NAMALWA (cell line): ENCODE results near the gene ABAT.

Experiments
- DNase-seq: peaks from one replicate; pipeline ENCODE4 v3.0.0-alpha.2; 2015; ENCODE audit warnings: low spot score

ABAT gene

DNA sequence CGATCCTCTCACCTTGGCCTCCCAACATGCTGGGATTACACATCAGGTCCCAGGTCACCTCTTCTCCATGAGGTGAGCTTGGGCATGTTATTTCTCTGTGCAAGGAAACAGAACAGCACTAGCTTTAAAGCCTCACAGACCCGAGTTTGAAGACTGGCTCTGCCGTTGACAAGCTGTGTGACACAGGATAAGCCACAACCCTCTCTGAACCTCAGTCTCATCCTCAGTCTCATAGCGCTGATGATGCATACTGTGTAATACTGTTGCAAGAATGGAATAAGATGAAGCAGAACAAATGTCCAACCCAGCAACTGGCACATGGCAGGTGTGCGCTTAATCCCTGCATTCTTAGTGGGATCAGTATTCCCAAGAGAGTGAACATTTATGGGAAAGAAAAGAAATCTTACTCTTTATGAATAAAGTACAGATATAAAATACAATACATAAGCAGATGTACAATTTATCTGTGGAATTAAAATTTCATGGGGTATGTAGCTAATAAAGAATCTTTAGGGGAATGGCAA is 43.5 kb downstream of the ABAT start:
- no peak for DNase-seq

DNA sequence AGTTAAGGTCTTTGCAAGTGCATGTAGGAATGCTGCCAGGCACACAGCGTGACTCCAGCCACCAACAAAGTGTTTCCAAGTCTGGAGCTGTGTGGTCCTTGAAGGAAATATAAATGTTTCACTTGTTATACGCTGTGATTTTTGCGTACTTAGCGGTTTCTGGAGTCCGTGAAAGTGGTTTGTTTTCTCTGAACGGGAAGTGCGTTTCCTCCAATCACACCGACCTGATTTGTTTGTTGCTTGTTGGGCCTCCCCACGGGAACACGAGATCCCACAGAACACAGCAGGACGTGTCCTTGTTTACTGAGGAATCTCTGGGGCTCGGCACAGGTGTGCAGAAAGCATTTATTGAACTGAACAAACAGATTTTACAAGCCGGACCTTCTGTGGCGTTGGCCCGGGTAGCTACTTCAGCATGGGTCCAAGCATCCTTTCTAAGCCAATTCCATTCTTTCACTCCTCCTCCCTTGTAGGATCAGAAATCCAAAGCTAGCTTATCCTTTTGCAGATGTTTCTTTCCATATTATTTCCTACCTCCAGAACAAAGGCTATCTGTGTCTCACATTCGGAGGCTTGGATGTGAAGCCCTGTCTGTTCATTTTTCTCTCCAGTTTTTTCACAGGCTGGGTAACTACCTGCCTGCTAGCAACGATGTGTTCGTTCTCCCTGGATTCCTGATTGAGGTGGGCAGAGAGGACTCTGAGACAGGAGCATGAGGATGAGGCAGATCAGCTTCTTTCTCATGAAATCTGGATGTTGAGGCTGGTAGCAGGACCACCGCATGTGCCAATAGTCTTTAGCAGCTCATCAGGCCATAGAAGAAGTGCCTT is 44.6 kb downstream of the ABAT start:
- no peak for DNase-seq

DNA sequence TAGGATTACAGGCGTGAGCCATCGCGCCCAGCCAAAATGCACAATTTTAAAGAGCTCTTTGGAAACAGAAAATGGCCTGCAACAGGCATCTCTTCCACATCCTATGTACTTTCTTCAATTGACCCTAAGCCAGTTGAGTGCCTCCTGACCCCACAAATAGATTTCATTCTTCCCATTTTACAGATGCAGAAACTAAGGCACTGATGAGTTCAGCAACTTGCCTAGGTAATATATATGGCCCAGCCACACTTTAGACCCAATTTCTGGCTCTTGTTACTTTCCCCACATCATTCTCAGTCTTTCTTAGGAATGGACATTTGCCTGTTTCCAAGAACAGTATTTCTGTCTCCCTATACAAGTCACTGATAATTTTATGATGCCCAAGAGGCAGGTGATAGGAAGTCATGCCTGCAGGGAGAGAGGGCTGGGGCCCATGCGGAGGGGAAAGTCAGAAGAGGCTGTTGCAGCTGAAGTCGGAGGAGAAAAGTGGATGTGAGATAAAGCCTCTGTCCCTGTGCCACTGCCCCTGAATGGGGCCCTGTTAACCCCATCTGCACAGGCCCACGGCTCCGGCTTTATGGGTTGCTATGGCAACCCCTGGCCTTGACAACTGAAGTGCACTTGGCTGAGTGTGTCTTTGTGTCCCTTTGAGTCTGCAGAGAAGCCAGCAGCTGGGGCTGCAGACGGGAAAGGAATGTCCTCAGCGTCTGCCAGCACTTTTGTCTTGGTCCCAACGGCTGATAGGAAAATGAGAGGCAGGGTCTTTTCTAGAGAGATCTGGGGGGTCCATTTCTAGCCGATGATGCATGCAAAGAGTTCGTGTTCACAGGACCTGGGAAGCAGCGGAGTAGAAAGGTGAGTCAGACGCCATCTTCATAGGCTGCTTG is 45.9 kb downstream of the ABAT start:
- peak; percentile 37 for DNase-seq

DNA sequence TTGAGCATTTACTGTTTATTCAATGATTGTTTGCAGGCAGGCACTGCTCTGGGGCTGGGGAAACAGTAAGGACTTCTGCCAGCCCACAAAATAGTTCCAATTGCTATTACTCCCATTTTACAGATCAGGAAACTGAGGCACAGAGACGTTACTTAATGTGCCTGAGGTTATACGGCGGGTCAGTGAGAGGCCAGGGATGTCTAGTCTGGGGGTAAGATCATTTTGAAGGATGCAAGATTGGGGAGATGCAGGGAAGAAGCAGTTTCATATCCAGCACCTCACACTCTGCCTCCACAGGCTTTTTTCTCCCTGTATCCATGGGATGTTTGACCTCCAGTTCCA is 46.5 kb downstream of the ABAT start:
- DNase-seq, result no peak

DNA sequence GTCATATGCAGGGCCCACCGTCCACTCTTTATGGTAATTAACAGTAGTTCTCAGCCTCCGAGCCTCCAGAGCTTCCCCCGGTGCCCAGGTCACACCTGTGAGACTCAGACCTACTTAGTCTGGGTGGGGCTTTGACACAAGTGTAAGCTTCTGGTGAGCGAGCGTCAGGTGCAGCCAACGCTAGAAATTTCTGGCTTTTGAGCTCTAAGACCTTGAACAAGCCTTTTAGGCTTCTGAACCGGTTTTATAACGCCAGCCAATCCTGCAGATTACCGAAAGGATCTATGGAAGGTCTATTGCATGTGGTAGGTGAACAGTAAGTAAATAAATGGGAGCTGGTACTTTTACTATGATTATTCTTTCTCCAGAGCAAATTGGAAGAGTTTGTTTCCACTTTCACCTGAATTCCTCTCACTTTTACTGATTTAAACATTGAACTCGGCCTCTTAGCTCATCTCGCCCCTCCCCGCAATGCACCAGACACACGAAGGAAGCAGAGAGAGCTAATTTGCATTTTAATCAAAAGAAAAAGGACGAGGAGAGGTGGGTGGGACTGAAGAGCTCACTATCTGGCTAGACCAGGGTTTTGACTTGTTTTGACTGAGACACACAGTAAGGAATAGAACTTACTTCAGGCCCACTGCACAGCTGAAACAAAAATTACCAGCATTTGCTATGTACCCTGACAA is 47.1 kb downstream of the ABAT start:
- DNase-seq, result peak; percentile 8

DNA sequence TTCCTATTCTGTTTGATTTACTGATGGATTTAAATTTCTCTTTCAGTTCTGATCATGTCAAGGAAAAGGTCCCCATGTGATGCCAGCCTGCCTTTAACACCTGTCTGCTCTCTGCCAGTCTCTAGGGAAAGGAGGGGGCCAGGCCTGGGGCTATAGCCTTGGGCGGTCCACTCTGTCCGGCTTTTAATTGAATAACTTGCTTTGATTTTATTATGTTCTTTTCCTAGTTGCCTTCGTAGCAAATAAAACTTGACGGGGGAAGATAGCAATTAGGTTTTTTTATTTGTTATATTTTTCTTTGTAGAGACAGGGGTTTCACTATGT is 47.6 kb downstream of the ABAT start:
- DNase-seq, result no peak

DNA sequence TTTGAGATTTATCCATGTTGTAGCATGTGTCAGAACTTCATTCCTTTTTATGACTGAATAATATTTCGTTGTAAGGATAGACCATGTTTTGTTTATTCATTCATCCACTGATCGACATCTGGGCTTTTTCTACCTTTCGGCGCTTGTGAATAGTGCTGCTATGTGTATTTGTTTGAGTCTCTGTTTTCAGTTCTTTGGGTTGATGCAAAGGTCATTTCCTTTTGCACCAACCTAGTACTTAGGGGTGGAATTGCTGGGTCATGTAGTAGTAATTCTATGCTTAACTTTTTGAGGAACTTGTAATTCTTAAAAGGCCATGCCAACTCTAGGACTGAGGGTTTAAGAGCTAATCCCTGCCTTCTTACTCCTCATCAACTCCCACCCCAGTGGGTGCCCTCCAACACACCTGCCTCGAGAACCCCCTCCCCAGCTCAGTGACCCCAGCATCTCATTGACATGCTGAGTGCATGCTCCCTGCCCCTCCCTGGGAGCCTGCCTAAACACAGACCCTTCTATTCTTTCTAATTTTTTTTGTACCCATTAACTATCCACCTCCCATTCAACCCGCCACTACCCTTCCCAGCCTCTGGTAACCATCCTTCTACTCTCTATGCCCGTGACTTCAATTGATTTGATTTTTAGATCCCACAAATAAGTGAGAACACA is 51.2 kb downstream of the ABAT start:
- no peak for DNase-seq

DNA sequence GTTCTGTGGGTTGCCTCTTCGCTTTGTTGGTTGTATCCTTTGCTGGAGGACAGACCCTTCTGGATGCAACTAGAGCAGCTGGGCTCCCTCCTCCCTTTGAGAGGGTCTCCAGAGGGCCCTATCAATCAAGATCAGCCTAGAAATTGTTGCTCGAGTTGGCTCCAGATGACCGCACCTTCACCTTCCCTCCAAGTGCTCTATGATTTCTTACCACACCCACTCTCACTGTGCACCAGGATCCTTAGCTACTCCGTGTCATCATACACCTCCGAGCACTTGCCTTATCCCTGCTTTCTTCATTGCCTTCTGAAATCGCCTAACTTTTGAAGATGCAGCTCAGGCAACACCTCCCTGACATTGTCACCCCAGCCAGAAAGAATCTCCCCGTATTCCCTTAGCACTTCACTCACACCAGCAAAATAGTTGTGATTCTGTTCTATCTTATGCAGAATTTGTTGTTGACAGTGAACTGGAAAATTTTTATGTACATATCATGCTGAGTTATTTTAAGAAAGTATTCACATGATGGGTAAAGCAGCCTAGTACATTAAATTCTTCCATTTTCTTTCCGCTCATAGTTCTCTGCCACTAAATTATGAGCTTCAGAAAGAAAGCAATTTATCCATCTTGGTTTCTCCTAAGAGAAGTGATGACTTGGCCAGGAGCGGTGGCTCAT is 52.9 kb downstream of the ABAT start:
- DNase-seq, result no peak

DNA sequence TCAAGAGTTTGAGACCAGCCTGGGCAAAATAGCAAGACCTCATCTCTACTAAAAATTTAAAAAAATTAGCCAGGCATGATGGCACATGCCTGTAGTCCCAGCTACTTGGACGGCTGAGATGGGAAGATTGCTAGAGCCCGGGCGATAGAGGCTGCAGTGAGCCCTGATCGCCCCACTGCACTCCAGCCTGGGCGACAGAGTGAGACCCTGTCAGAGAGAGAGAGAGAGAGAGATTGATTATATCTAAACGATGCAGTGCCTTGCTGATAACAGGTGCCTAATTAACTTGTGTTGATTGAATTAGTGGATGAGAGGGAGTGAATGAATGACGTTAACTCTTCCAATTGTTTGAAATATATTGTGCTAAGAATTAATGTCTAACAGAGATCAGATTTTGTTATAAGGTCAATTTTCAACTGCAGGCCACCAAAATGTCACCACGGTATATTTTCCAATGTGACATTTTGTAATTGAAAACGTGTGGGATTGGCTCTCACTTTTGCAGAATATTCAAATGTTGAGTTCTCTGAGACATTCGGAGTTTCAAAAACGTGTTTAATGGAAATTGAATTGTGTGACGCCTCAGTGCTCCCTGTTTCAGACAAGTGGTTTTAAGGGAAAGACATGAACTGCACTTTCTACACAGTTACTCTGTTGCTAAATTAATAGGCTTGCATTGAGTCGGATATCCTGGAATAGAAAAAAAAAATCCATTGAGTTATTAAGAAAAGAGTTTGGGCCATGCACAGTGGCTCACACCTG is 53.6 kb downstream of the ABAT start:
- DNase-seq, result no peak

DNA sequence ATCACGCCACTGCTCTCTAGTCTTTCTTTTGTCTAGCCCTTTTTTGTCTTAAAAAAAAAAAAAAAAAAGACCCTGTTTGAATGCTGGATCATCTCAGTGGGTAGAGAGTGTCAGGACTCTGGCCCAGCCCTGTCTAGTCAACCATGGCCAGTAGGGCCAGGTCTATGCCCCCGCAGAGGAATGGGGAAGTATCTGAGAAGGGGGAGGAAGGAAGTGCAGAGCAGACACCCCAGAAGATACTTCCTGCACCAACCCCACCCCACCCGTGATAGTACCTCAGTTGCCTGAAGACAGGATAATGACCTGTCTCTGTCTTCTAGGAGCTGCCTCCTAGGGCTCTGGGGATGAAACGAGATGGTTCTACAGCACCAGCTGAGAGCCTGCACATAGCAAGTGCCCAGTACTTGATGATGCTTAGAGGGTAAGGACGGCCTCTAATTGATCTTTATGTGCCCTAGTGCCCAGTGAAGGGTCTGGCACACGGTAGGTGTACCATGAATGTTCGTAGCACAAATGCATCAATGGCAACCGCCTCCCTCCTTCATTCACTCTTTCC is 55.4 kb downstream of the ABAT start:
- DNase-seq, result peak; percentile 17

DNA sequence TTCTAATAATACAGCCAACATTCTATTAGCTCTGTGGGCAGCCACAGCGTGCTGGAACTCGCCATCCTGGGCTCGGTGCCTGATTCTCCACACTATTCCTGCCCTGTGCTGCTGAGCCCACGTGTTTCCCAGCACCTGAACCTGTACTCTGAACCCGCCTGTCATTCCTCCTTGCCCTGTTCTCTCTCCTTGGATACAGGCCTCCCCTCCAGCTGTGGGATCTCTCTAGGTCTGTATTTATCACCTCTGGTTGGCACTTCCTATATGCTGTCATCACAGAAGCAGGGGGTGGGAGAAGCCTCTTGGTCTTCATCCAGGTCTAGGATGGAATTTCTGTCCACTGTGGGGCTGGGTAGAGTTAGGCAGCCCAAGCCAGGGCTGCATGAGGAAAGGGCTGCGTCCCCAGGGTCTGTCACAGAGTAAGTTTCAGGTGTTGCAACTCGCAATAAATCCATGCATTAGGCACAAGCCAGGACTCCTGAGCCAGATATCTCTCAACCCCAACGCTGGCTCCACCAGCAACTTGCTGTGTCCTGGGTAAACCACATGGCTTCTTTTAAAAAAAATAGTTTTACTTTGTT is 56.0 kb downstream of the ABAT start:
- no peak for DNase-seq

DNA sequence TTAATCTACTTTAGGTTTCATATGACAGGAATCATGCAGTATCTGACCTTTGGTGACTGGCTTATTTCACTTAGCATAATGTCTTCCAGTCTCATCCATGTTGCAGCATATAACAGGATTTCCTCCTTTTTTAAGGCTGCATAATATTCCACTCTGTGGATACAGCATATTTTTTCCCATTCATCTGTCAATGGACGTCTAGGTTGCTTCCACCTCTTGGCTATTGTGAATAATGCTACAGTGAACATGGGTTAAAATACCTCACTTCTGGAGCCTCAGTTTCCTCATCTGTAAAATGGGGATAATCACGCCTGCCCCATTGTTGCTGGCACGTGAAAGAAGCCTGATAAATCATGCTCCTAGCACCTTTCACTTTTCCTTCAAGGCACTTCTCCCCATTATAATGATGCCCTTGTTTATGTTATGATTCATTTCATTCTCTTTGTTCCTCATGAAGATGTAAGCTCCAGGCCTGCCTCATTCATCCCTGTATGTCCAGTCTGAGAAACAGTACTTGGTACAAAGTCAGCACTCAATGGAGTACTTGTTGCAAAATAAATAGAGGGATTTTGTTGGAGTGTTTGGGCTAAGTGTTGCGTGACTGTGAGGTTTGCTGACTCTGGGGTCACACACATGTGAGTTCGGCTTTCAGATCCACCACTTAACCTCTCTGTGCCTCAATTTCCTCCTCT is 59.6 kb downstream of the ABAT start:
- DNase-seq, result no peak

DNA sequence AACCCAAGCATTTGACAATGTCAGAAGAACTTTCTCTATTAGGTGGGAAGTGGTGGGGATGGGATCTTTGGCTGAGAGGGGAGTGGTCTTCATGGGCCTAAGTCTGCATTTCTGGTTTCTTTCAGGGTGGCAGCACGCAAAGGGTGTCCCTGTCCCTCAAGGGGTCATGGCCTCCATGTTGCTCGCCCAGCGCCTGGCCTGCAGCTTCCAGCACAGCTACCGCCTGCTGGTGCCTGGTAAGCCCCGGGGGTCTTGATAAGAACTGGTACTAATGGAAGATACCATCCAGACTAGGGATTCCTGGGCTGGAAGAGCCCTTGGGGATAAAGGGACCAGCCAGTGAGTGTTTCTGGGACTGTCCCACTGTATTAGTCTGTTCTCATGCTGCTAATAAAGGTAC is 61.2 kb downstream of the ABAT start:
- DNase-seq, result no peak

DNA sequence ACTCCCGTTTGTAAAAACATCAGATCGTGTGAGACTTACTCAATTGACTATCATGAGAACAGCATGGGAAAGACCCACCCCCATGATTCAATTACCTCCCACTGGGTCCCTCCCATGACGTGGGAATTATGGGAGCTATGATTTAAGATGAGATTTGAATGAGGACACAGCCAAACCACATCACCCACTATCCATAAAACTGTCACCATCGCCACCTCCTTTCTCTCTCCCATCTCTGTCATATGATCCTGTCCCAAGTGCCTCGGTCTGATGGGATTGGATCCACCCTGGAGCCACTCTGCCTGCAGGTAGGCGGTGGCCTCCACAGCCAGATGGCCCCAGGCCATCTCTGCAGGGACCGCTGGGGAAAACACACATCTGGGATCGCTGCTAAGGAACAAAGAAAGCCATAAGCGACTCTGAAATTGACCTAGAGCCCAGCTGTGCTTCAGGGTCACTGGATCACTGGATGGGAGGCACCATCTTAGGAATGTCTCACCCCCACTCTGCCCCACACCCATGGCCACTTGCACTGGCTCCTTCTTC is 61.8 kb downstream of the ABAT start:
- no peak for DNase-seq

DNA sequence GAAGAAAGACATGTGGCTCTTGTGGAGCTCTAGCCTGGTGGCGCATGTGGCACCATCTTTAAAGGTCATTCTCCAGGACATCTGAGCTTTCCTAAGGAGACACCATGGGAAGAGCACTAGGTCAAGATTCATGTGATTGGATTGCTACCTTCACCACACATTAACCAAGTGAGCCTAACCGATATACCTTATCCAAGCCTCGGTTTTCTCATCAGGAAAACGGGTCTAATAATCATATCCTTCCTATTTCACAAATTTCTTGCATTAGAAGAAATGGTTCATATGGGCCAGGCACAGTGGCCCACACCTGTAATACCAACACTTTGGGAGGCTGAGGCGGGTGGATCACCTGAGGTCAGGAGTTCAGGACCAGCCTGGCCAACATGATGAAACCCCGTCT is 64.7 kb downstream of the ABAT start:
- DNase-seq, result no peak

DNA sequence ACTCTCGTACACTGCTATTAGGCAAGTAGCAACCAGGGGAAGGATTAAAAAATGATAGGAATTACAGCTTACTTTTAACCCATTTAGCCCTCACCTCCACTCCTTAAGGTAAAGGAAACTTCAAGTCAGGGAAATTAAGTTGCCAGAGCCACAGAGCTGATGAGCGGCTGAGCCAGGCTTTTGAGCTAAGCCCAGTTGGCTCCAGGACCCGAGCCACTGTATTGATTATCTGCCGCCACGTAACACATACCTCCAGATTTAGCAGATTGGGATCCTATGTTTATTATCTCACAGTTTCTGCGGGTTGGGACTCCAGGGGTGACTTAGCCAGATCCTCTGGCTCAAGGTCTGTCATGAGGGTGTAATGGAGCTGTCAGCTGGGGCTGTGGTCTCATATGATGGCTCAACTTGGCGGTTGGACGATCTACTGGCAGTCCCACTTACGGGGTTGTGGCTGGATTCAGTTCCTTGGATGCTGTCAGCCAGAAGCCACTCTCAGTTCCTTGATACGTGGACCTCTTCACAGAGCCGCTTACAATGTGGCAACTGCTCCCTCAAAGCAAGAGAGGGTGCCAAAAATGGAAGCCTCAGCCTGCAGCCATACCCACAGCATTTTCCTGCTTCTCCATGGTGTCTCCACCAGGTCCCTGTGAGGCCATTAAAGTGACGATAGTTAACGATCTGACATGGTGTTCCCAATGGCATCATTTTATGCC is 65.7 kb downstream of the ABAT start:
- no peak for DNase-seq

DNA sequence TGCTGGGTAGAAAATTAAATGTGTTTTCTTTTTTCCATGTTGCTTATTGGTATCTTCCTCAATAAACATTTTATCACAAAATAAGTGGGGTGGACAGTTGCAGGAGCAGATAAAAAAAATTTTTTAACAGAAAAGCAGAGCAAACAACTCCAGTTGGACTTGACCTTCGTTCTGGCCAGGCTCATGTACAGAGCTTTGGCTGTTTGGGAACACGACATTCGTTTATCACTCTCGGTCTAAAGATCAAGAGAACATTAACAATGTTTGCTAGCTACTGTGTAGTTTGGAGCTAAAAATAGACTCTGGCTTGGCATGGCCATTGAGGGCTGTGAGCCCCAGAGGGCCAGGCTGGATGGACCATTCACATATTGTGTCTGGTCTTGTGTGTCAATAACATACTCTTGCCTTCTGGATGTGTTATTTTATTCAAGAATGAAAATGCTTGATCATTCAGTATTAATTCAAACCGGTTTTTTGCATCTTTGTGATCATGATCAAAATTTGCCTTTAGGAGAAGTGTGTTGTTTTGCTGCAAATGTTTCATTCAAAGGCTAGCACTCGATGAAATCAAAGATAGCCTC is 66.4 kb downstream of the ABAT start:
- no peak for DNase-seq

DNA sequence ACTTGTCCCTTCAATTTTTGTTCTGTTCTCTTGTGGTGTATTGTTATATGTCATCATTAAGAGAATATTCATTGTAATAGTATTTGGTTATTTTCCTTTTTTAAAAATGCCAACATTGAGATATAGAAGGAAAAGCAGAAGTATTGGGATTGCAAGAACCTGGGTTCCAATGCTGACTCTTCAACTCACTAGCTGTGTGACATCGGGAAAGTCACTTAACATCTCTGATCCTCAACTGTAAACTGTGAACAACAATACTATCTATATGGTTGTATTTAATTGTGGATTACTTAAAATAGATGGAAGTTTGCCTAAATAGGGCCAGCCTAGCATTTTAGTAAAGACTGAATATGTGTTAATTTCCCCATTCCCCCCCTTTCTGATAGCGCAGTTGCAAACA is 67.2 kb downstream of the ABAT start:
- DNase-seq, result no peak
